SHP77 (cell line): ENCODE data around the gene TBC1D8.

Experiments
- DNase-seq, 2 experiments: peaks; one replicate each; lab custom pipeline; 2025; lab: John Stamatoyannopoulos, UW

Gene TBC1D8

DNA sequence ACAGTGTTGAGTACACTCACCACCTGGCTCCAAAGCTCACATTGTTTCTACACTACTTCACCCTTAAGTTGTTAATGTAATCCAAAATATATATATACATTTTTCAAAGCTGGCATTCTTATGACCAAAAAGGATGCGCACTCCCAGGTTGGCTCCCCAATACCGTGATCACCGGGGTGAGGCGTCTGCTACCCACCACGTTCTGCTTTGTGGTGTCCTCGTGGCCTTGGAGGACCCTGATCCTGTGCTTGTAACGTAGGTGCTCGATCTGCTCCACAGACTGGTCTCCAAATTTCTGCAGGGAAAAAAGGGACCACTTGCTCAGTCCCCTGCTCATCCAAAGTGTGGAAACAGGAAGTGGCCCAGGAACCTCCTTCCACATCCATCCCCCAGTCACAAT is 123.3 kb downstream of the TBC1D8 start:
- no peak for DNase-seq

DNA sequence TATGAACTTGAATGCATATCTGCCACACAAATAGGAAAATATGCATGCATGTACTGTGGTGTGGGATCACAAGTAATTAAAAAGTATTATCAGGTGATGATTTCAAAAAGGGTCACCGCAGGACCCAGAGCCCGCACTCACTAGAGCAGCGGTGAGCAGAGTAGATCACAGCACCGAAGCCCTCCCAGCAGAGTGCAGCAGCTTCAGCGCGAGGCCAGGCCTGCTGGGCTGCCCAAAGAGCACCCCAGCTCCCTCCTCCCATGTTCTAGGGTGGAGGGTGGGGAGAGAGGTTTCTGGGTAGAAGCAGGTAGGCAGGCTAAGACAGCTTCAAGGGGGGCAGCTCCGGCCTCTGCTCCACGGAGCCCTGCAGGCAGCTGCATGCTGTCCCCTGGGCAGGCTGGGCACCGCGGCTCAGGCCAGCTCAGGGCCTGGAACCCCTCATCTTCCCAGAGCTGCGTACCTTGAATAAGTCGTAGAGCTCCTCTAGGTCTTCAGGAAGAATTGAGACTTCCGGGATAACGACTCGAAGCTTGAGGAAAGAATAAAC is 124.2 kb downstream of the TBC1D8 start:
- DNase-seq: no peak

DNA sequence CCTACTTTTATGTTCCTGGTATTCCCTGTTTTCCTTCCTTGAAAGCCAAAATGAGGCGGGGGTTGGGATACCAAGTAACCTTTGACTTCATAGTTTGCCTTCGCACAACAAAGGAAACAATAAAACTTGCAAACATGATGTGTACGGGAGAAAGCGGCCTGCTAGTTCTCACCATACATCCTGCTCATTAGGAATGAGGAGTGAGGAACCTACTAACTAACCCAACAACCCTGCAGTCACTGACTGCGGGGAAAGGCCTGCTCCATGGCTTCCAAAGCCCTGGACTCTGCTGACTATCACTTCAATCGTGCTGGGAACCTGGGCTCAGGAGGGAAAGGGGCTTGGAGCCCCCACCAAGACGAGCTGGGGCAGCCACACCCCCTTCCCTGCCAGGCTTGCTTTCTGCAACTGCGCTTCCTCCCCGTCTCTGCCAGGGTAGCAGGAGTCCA is 124.9 kb downstream of the TBC1D8 start:
- DNase-seq: no peak

DNA sequence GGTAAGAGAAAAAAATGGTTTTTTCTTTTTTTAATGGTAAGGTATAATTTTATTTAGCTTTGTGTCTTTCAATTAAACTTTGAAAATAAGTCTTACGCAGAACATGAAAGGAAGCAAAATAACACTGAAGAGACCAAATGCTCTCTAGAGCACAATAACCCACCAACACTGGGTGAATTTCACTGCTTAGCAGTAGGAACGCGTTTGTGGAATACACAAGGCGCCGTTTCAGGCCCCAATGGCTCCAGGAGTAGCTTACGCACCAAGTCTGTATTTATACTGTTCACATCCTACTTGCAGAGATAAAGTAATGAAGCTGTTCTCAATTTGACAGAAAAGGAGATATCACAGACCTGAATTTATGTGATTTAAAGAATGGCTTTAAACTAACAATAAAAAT is 125.6 kb downstream of the TBC1D8 start:
- no peak for DNase-seq

DNA sequence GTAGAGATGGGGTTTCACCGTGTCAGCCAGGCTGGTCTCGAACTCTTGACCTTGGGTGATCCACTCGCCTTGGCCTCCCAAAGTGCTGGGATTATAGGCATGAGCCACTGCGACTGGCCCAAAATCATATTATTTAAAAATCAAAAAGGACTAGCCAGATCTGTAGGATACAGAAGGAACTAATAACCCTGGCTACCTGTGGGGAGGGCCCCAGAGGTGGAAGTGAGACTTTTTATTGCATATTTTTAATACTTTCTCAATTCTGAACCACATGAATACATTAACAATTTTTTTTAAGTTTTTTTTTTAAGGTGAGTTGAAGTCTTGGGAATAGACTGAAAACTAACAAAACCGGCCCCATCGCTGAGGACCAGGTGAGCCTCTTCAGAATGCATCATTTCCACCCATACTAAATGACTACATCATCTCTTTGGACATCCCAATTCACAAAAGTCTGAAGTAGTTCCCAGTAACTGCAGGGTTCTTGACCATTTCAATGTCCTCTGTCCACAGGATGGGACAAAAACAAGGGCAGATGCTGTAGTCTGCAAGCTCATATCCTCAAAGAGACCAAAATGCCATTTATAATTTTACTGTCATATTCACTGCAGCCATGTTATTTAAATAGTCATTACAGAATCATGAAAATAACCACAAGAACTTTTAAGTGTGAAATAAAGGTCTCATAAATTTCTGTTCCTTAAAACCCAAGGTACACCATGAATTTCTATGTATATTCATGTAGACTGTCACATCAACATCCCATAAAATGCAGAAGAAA is 127.7 kb downstream of the TBC1D8 start:
- DNase-seq: no peak

DNA sequence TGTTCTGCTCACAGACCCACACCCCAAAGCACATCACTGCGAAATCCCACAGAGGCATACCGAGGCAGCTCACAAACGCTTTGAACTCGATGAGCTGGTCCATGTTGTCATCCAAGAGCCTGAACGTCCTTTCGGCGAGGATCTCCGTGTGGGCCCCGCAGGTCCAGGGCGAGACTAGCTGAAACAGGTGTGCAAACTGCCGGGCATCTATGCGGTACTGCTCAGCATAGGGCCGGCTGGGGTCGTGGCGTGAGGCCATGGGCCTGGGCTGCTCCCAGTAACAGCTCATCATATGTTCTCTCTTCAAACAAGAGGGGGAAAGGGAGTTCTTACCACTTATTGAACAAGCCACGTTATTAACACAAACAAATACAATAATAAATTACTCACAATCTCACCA is 129.0 kb downstream of the TBC1D8 start:
- DNase-seq: no peak

DNA sequence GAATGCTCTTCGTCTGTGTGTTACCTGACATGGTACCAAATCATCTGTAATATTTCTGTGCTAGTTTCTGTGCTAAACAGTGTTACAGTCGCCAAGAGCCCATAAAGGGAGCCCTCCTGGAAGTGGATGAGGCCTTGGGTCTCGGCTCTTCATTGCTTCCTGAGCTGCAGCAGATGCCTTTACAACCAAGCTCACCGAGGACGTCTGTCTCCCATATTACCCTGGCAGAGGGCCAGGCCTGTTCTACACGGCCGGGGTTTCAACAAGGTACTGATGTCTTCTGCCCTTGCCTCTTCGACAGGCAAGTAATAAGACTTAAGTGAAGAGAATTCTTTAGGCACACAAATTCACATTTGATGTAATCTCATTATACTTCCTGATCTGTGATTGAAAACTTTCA is 132.2 kb downstream of the TBC1D8 start:
- no peak for DNase-seq

DNA sequence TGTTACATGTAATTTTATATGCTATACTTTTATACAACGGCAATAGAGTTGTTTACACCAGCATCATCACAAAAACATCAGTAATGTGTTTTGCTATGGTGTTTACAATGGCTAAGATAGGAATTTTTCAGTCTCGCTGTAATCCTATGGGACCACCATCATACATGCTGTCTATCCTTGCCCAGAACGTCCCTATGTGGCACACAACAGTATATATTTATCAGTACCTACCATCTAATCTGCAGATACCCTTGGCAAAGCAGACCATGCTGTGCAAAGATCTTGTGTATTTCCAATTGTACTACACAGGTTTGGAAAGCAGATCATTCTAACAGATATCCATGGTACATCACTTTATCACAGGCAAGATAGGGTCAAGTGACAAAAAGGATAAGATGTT is 133.8 kb downstream of the TBC1D8 start:
- DNase-seq: no peak

DNA sequence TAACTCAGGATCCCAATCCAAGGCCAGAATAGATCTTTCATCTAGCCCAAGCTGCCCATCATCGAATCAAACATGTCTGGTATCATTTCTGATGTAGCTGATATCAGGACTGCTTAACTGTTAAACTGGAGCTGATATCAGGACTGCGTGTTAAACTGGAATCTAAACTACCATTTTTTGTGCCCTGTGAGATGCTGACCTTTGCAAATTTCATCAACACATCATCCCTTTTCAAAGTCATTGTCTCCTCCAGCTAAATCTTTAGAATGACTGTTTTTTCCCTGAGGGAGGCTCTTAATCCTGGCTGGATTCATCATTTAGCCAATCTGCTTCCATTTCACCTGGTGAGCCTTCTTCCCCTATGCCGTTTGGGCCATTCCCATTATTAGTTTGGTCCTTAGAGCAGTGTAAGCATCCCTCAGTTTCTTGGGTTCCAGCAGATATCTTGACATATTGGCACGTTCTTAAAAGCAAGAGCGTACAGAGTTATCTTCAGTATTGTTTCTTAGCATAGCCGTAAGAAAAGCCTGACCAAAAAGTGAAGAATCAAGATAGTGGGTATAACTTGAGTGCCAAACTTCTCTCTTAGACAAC is 136.8 kb downstream of the TBC1D8 start:
- DNase-seq: no peak

DNA sequence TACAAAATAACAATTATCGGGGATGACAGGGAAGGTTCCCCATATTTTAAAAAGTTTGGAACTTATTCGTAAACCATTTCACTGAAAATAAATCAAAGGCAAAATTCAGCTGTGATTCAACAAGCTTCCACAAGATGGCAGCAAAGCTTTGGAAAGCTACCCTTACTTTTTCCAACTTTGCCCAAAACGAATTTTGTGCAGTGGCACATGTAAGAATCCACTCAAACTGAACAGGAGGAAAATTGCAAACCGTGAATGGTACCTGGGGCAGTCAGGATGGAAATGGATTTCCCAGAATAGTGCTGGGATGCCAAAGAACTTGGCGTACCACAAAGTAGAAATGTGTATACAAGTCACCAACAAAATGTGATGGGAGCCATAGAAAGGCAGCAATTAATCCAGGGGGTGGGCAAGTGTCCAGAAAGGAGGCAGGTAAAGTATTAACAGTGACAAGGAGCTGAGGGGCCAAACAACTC is 138.4 kb downstream of the TBC1D8 start:
- peak; percentile 5 to 12 for DNase-seq

DNA sequence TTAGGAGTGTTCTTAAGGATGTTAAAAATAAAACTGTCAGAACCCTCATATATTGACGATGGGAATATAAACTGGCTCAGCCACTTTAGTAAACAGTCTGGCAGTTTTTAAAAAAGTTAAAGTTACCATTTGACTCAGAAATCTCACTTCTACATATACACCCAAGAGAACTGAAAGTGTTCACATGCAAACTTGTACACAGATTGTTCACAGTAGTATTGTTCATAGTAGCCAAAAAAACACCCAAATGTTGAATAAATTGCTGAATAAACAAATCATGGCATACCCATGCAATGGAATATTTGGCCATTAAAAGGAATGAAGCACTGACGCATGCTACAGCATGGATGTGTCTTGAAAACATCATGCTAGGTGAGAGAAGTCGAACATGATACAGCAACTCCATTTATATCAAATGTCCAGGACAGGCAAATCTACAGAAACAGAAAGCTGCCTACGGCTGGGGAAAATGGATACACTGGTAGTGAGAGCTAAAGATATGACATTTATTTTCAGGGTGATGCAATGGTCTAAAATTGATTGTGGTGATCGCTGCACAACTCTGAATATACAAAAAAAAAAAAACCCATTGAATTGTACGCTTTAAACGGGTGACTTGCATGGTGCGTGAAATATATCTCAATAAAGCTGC is 139.0 kb downstream of the TBC1D8 start:
- DNase-seq: no peak

DNA sequence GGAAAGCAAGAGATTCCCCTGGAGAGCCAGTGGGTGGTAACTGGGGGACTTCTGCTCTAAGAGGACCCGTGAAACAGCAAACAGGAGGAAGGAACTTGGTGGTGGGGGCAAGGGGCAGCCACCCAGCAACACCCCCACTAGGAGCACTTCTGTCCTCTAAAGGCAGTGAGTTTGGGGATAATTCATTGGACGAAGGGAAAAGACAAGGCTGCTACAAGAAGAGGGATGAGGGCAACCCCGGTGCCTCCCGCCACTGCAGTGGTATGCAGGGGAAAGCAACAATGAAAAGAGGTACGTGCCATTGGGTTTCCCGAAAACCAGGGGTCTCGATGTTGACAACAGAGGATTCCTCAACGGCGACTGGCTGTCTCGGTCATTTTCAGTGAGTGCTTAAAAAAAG is 140.0 kb downstream of the TBC1D8 start:
- DNase-seq: no peak

DNA sequence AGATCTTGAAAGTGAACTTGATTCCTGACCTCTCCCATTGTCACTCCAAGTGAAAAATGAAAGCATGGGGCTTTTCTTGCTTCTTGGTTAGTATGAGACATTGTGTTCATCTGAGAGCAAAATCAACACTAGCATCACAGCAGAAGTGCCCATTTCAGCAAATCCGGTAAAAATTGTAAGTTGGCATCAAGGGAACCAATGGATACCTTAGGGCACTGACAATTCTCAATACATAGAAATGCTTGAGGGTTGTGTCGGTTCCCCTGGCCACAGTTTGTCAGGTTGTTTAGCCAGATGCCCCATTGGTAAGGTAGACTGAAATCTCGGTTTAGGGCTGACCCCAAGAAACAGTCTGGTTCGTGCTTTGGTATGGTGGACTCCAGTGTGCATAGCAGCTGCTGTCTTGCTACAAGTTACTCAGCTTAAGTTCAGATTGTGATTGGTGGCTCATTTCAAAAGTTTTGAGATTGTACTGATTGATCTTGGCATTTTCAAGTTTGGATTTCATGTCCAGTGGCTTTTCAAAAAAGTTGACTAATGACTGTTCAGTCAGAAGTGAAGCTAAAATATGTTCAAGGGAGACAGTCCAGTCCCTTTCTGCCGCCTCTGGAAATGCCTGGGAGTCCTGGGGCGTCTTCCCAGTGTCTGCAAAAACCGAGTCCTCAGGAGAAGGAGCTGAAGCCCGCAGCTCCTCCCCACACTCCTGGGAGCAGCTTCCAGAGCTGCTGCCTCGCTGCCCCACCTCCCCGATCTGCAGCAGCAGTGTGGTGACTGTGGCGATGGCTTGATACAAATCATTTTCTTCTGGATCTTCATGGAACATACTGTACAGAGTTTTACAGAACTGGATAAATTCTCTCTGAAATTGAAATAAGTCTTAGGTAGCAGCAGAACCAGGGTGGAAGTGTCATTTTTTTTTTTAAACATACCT is 143.5 kb downstream of the TBC1D8 start:
- DNase-seq: no peak

DNA sequence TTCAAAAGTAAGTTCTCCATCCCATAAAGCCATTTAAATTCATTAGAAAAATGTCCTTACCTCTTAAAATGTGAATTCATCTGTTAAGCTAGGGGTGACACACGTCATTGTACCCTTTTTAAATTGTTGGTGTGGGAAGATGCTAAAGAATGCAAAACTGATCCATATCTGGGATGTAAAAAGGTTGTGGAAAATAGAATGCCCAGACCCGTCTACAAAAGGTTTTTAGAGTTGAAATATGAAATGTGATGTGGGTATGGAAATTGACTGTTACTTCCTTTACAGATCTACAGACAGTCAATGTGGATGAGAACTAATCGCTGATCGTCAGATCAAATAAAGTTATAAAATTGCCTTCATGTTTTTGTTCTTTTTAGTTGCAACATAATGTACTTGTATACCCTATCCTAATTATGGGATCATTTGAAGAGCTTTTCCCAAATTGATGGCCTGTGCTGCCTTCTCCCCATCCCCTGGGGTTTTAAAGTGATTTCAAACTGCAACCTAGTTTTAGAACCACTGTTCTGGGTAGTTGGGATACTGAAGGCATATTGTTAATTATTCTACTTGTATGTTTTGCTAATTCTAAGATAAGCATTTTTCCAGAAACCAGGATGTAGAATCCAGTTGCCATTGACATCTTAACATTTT is 145.0 kb downstream of the TBC1D8 start:
- no peak for DNase-seq

DNA sequence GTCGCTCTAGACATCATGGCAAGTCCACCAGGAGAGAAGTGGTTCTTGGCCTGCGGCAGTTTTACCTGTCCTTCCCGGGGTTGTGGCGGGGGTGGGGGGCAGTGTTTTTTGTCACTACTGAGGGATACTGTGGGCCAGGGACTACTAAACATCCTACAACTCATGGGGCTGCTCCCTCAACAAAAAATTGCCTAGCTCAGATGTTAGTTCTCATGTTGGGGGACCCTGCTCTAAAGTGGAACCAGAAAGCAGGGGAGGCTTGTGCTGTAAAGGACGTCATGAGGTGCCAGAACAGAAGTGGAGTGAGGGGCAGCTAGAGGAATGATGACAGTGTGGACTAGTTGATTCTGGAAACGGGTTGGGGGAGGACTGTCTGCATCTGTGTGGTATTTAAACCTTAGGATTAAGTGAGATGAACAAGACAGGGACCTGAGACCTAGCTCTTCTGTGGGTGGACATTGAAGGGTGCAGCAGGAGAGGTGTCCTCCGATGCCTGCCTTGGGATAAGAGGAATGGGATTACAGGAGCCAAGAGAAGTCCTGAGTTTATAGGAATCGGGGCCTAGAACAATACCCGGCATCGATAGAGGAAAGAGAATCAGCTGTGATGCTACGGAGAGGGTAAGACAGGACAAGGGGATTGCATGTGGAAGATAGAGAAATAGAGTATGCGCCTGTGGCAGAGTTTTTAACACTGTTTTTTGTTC is 146.4 kb downstream of the TBC1D8 start:
- no peak for DNase-seq

DNA sequence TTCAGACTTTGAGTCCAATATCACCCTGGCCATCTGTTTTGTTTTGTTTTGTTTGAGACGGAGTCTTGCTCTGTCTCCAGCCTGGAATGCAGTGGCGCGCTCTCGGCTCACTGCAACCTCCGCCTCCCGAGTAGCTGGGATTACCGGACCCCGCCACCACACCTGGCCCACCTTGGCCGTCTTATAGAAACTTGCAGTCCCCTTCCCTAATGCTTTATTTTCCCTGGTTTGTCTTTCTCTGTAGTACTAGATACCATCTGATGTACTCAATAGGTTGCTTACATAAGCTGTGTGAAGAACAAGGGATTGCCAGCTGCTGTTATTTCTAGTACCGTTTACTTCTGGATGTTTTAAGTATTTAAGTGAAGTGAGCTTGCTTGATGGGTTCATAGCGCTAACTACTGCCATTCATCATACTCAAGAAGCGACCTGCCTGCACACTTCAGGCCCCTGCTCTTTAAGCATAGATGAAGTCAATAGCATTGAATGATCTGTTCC is 147.9 kb downstream of the TBC1D8 start:
- DNase-seq: no peak

DNA sequence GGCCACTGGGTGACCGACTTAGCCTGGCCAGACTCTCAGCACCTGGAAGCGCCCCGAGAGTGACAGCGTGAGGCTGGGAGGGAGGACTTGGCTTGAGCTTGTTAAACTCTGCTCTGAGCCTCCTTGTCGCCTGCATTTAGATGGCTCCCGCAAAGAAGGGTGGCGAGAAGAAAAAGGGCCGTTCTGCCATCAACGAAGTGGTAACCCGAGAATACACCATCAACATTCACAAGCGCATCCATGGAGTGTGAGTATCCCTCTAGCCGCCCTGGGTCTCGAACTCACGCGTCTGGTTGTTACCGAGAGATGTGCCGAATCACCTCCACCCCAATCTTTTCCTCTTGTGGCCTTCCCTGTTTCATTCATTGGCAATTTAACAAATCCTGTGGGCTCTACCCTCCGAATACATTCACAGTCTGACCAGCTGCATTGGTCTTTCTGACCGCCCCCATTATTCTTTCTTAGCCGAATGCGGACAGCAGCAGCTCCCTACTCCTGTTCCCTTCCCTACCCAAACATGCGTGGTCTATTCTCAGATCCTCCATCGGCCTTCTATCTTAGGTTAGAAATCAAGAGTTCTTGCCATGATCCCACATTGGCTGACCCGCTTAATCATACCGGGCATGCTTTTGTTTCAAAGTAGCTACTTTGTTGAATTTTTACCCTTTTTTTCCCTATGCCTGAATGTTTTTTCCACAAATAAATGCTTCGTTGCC is 148.5 kb downstream of the TBC1D8 start:
- peak in 1 of 2 experiments; percentile 34 for DNase-seq

DNA sequence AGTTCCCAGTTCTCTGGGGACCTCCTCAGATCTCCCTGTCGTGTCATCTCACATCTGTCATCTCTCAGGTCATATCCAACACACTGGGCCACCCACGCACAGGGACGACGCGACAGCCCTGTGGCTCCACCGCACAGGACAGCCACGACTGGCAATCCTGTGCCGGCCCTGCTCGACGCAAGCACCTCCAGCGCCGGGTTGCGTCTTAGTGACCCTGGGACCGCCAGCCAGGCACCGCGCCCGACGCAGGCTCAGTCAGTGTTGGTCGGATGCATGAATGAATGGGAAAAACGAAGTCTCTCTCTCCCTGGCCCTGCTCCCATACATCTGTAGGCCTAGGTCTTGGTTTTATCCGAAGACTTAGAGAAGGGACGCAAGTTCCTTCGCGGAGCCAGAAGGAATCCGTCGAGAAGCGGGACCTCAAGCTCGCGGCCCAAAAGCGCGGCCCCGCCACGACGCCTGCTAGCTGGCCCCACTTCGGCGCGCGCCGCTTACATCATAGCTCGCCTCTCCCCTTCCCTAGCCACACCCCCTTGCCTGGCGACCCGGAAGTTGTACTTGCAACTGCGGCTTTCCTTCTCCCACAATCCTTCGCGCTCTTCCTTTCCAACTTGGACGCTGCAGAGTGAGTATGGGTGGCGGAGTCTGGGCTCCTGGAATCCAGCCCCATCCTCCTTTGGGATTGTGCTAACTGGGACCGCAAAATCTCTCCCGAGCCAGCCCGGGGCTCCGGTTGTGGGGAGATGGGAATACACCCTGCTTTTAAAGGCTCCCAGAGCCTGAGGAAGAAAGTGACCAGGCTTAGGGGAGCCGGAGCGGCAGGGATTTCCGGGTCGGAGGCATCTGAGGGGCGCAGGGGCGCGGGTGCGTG is 149.3 kb downstream of the TBC1D8 start, which contains the start of gene RPL31:
Gene RPL31, plus strand, starts transcription at position 599 of the 871 bp plus-strand sequence. CDS start 413 bp downstream, outside the sequence.
- peak; percentile 90 to 95 for DNase-seq

DNA sequence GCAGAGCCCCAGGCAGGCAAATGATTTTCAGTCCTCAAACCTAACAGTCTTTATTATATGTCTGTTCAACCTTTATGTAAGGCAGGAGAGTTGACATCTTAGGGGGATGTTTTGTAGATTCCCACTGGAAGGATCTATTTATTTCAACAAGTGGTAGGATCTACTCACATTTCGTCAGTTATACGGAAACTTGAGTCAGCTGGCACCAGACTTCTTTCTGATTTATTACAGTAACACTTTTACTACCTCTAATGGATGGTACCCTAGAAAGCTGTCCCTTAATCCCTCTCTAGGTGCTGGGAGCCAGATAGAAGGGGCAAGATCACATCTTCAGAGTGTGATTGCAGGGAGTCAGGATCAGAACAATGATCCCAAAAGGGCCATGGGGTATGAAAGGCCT is 151.2 kb downstream of the TBC1D8 start:
- no peak for DNase-seq
